Immature natural killer cell (primary cell): Measurements from ENCODE around the gene YLPM1. TPM values are rescaled to one million over a fixed set of nuclear protein-coding genes. Genes with fewer than 3 reads are reported as not detected.
A peak's percentile ranks its signal among the peaks of the same experiment; 100 is the strongest.

Experiments used
- DNase-seq, 3 donors: peaks; one replicate each; pipeline ENCODE4 v3.0.0; 2022; ENCODE audit warnings: mixed read lengths in 1 of 3
- H3K27ac Mint-ChIP-seq, 6 donors: one replicate each; pipeline ENCODE4 v1.8.0; 2020; ENCODE audit warnings: mixed read lengths in 6 of 6, mild to moderate bottlenecking in 5 of 6, inconsistent platforms in 4 of 6, moderate library complexity in 3 of 6
- H3K27me3 Mint-ChIP-seq, 3 donors: one replicate each; pipeline ENCODE4 v1.8.0; 2020 to 2021; ENCODE audit warnings: low read depth in 3 of 3, mild to moderate bottlenecking in 3 of 3, mixed read lengths in 3 of 3, moderate library complexity in 3 of 3, inconsistent platforms in 1 of 3
- H3K36me3 Mint-ChIP-seq, 3 donors: one replicate each; pipeline ENCODE4 v1.8.0; 2020; ENCODE audit warnings: mixed read lengths in 3 of 3, inconsistent platforms in 2 of 3, mild to moderate bottlenecking in 2 of 3
- H3K4me1 Mint-ChIP-seq, 2 donors: one replicate each; pipeline ENCODE4 v1.8.0; 2020; ENCODE audit warnings: inconsistent platforms in 2 of 2, mild to moderate bottlenecking in 2 of 2, mixed read lengths in 2 of 2, moderate library complexity in 1 of 2
- H3K4me3 Mint-ChIP-seq, 5 donors: one replicate each; pipeline ENCODE4 v1.8.0; 2020; ENCODE audit warnings: mild to moderate bottlenecking in 5 of 5, mixed read lengths in 5 of 5, inconsistent platforms in 3 of 5, moderate library complexity in 3 of 5
- H3K9me3 Mint-ChIP-seq, 6 donors: one replicate each; pipeline ENCODE4 v1.8.0; 2020; ENCODE audit warnings: mild to moderate bottlenecking in 6 of 6, mixed read lengths in 6 of 6, inconsistent platforms in 4 of 6, moderate library complexity in 3 of 6
- polyA plus RNA-seq, 3 donors: library from polyadenylated mRNA; unstranded; fragments of 300-500 nt; fragmentation: Illumina TruSeq; gene quantifications; one replicate each; pipeline ENCODE4 v1.2.3, GENCODE V29; 2021

Gene YLPM1
- polyA plus RNA-seq, 3 donors from 2014 or later = 3.8 to 17.2 (median 4.8) TPM

GRCh38 chr14:74856366-74856765 is 93.2 kb downstream of the YLPM1 start:
- Mint-ChIP-seq H3K4me1 (peaks cover 5 to 9% of the 10 kb centered on the region in 2 donors), H3K36me3 (peaks cover 6 to 12% (median 9%) of the 10 kb centered on the region in 3 donors), H3K4me3 (no peak overlapping the region), H3K27me3 (peaks cover 0 to 3% (median 0%) of the 10 kb centered on the region in 3 donors), H3K27ac (no peak overlapping the region), H3K9me3 (no peaks in the 10 kb centered on the region)
- DNase-seq = no peak

GRCh38 chr14:74858022-74858421 is 94.9 kb downstream of the YLPM1 start:
- H3K27me3 Mint-ChIP-seq = peaks cover 0 to 3% (median 0%) of the 10 kb centered on the region in 3 donors
- peaks cover 6 to 16% (median 13%) of the 10 kb centered on the region in 3 donors for H3K36me3 Mint-ChIP-seq
- no peak overlapping the region for H3K27ac Mint-ChIP-seq
- peaks cover 1 to 6% of the 10 kb centered on the region in 2 donors for H3K4me1 Mint-ChIP-seq
- DNase-seq = no peak
- no peaks in the 10 kb centered on the region for H3K9me3 Mint-ChIP-seq
- no peak overlapping the region for H3K4me3 Mint-ChIP-seq

GRCh38 chr14:74859757-74860552 is 96.8 kb downstream of the YLPM1 start:
- no peak overlapping the region for H3K27ac Mint-ChIP-seq
- no peak overlapping the region for H3K4me3 Mint-ChIP-seq
- no peak for DNase-seq
- no peaks in the 10 kb centered on the region for H3K4me1 Mint-ChIP-seq
- no peaks in the 10 kb centered on the region for H3K9me3 Mint-ChIP-seq
- H3K36me3 Mint-ChIP-seq = peaks cover 6 to 22% (median 13%) of the 10 kb centered on the region in 3 donors
- no peaks in the 10 kb centered on the region for H3K27me3 Mint-ChIP-seq

GRCh38 chr14:74860899-74861733 is 98.0 kb downstream of the YLPM1 start:
- H3K36me3 Mint-ChIP-seq = peaks cover 4 to 18% (median 12%) of the 10 kb centered on the region in 3 donors
- H3K27ac Mint-ChIP-seq = no peak overlapping the region
- peak; percentile 82 to 85 (median 83) for DNase-seq
- peaks cover under 1 to 3% of the 10 kb centered on the region in 2 donors for H3K4me1 Mint-ChIP-seq
- H3K9me3 Mint-ChIP-seq = no peaks in the 10 kb centered on the region
- H3K4me3 Mint-ChIP-seq = no peak overlapping the region
- H3K27me3 Mint-ChIP-seq = no peaks in the 10 kb centered on the region

GRCh38 chr14:74861734-74862090 is 98.6 kb downstream of the YLPM1 start:
- H3K27me3 Mint-ChIP-seq = no peaks in the 10 kb centered on the region
- no peak overlapping the region for H3K4me3 Mint-ChIP-seq
- H3K36me3 Mint-ChIP-seq = peaks cover 2 to 17% (median 9%) of the 10 kb centered on the region in 3 donors
- H3K4me1 Mint-ChIP-seq = peaks cover 7 to 9% of the 10 kb centered on the region in 2 donors
- H3K9me3 Mint-ChIP-seq = no peaks in the 10 kb centered on the region
- DNase-seq = no peak
- no peak overlapping the region for H3K27ac Mint-ChIP-seq

GRCh38 chr14:74863274-74863673 is 100.2 kb downstream of the YLPM1 start:
- Mint-ChIP-seq H3K27me3 (no peaks in the 10 kb centered on the region), H3K4me3 (no peak overlapping the region), H3K9me3 (no peaks in the 10 kb centered on the region), H3K4me1 (peaks cover 21 to 24% of the 10 kb centered on the region in 2 donors), H3K36me3 (peaks cover 0 to 13% (median 7%) of the 10 kb centered on the region in 3 donors), H3K27ac (no peak overlapping the region)
- no peak for DNase-seq

- Mint-ChIP-seq H3K9me3 (no peaks in the 10 kb centered on the region), H3K4me3 (no peak overlapping the region), H3K4me1 (peaks cover 26 to 27% of the 10 kb centered on the region in 2 donors), H3K27ac (no peak overlapping the region), H3K36me3 (peaks cover 0 to 13% (median 7%) of the 10 kb centered on the region in 3 donors), H3K27me3 (no peaks in the 10 kb centered on the region)
- no peak for DNase-seq
Measured at GRCh38 chr14:74864198-74864597, 101.1 kb downstream of the YLPM1 start.

GRCh38 chr14:74865156-74865555 is 102.0 kb downstream of the YLPM1 start:
- no peaks in the 10 kb centered on the region for H3K9me3 Mint-ChIP-seq
- no peaks in the 10 kb centered on the region for H3K27me3 Mint-ChIP-seq
- H3K4me1 Mint-ChIP-seq = peaks cover 26 to 33% of the 10 kb centered on the region in 2 donors
- DNase-seq = no peak
- H3K36me3 Mint-ChIP-seq = peaks cover 0 to 13% (median 7%) of the 10 kb centered on the region in 3 donors
- H3K4me3 Mint-ChIP-seq = no peak overlapping the region
- H3K27ac Mint-ChIP-seq = peak overlapping the region in 1 of 6 donors; percentile 41

GRCh38 chr14:74866708-74867389 is 103.7 kb downstream of the YLPM1 start:
- H3K27me3 Mint-ChIP-seq = no peaks in the 10 kb centered on the region
- peaks cover 0 to 13% (median 7%) of the 10 kb centered on the region in 3 donors for H3K36me3 Mint-ChIP-seq
- H3K4me1 Mint-ChIP-seq = peaks cover 26 to 33% of the 10 kb centered on the region in 2 donors
- H3K4me3 Mint-ChIP-seq = peak overlapping the region; percentile 44 to 69 (median 66)
- no peak for DNase-seq
- peak overlapping the region; percentile 70 to 92 (median 87) for H3K27ac Mint-ChIP-seq
- no peaks in the 10 kb centered on the region for H3K9me3 Mint-ChIP-seq

GRCh38 chr14:74867673-74868072 is 104.6 kb downstream of the YLPM1 start:
- peak overlapping the region; percentile 70 to 92 (median 87) for H3K27ac Mint-ChIP-seq
- DNase-seq = peak; percentile 53 to 65 (median 56)
- H3K9me3 Mint-ChIP-seq = no peaks in the 10 kb centered on the region
- H3K4me1 Mint-ChIP-seq = peaks cover 26 to 33% of the 10 kb centered on the region in 2 donors
- H3K4me3 Mint-ChIP-seq = peak overlapping the region; percentile 44 to 69 (median 66)
- H3K27me3 Mint-ChIP-seq = no peaks in the 10 kb centered on the region
- H3K36me3 Mint-ChIP-seq = peaks cover 0 to 8% (median 3%) of the 10 kb centered on the region in 3 donors

GRCh38 chr14:74868739-74869138 is 105.6 kb downstream of the YLPM1 start:
- DNase-seq = no peak
- no peaks in the 10 kb centered on the region for H3K9me3 Mint-ChIP-seq
- H3K4me1 Mint-ChIP-seq = peaks cover 27 to 36% of the 10 kb centered on the region in 2 donors
- peak overlapping the region in 5 of 6 donors; percentile 31 to 86 (median 52) for H3K27ac Mint-ChIP-seq
- peaks cover 0 to 6% (median 3%) of the 10 kb centered on the region in 3 donors for H3K36me3 Mint-ChIP-seq
- H3K4me3 Mint-ChIP-seq = no peak overlapping the region
- no peaks in the 10 kb centered on the region for H3K27me3 Mint-ChIP-seq

GRCh38 chr14:74871819-74872218 is 108.7 kb downstream of the YLPM1 start:
- no peak for DNase-seq
- no peak overlapping the region for H3K4me3 Mint-ChIP-seq
- H3K27me3 Mint-ChIP-seq = no peaks in the 10 kb centered on the region
- no peaks in the 10 kb centered on the region for H3K9me3 Mint-ChIP-seq
- peaks cover 38 to 48% of the 10 kb centered on the region in 2 donors for H3K4me1 Mint-ChIP-seq
- H3K27ac Mint-ChIP-seq = peak overlapping the region in 1 of 6 donors; percentile 18
- H3K36me3 Mint-ChIP-seq = peaks cover 0 to 4% (median 0%) of the 10 kb centered on the region in 3 donors

- Mint-ChIP-seq H3K4me1 (peaks cover 24 to 32% of the 10 kb centered on the region in 2 donors), H3K27ac (peak overlapping the region; percentile 63 to 92 (median 85)), H3K4me3 (peak overlapping the region; percentile 59 to 87 (median 75)), H3K36me3 (peaks cover 0 to 4% (median 0%) of the 10 kb centered on the region in 3 donors), H3K27me3 (no peaks in the 10 kb centered on the region), H3K9me3 (no peaks in the 10 kb centered on the region)
- DNase-seq = no peak
Measured at GRCh38 chr14:74875204-74875603, 112.1 kb downstream of the YLPM1 start.
